HepG2 (cell line): ENCODE data around the gene LTA4H. TPM values are rescaled to one million over a fixed set of nuclear protein-coding genes. Genes with fewer than 3 reads are reported as not detected.

Source experiments
- AKAP8 ChIP-seq: sonication (generic); formaldehyde crosslinking; IDR thresholded peaks from 2 replicates; pipeline ENCODE4 v1.5.1; 2020; ENCODE audit warnings: mild to moderate bottlenecking, missing genetic modification reagents
- CCAR2 ChIP-seq: fragments of 200-400 bp; formaldehyde crosslinking; optimal IDR thresholded peaks from 2 replicates; pipeline ENCODE3; 2018; ENCODE audit warnings: low read depth, mild to moderate bottlenecking, low read length, moderate library complexity
- HDAC1 ChIP-seq: sonication (generic); formaldehyde crosslinking; IDR thresholded peaks from 2 replicates; pipeline ENCODE4 v1.5.1; 2020; ENCODE audit warnings: mild to moderate bottlenecking, missing genetic modification reagents
- HMG20B ChIP-seq: conservative IDR thresholded peaks from 2 replicates; pipeline ENCODE4 v1.6.1; 2016; ENCODE audit warnings: missing genetic modification reagents, missing compliant biosample characterization
- HNRNPL ChIP-seq: fragments of 200-400 bp; formaldehyde crosslinking; IDR thresholded peaks from 2 replicates; pipeline ENCODE4 v1.6.1; 2017; ENCODE audit warnings: mild to moderate bottlenecking, low read depth, low read length
- MAFF ChIP-seq: IDR thresholded peaks from 2 replicates; pipeline ENCODE4 v1.6.1; 2011; ENCODE audit warnings: low read depth, low read length, improper control_type of control experiment
- MAFK ChIP-seq, 2 experiments: IDR thresholded peaks in 1 of 2; conservative IDR thresholded peaks in 1 of 2; 2 replicates each; pipeline ENCODE4 v1.6.1; 2011; ENCODE audit warnings: improper control_type of control experiment in 2 of 2, low read length in 2 of 2
- RCOR2 ChIP-seq: IDR thresholded peaks from 2 replicates; pipeline ENCODE4 v1.6.1; 2016; ENCODE audit warnings: missing biosample characterization, missing genetic modification reagents
- TARDBP ChIP-seq: sonication (generic); formaldehyde crosslinking; IDR thresholded peaks from 2 replicates; pipeline ENCODE4 v1.8.0; 2022; ENCODE audit warnings: mild to moderate bottlenecking, missing genetic modification reagents
- TCF7L2 ChIP-seq: IDR thresholded peaks from 2 replicates; pipeline ENCODE4 v1.6.1; 2011; ENCODE audit warnings: mild to moderate bottlenecking, low read depth, low read length, moderate library complexity
- ZBTB38 ChIP-seq: sonication (generic); formaldehyde crosslinking; IDR thresholded peaks from 2 replicates; pipeline ENCODE4 v1.5.1; 2020; ENCODE audit warnings: mild to moderate bottlenecking, missing genetic modification reagents
- ZFY ChIP-seq: sonication (generic); formaldehyde crosslinking; IDR thresholded peaks from 2 replicates; pipeline ENCODE4 v1.4.0; 2020; ENCODE audit warnings: missing genetic modification reagents
- ZNF138 ChIP-seq: sonication (generic); formaldehyde crosslinking; IDR thresholded peaks from 2 replicates; pipeline ENCODE4 v1.5.0; 2020; ENCODE audit warnings: mild to moderate bottlenecking, low read depth, missing genetic modification reagents
- ZNF17 ChIP-seq: sonication (generic); formaldehyde crosslinking; IDR thresholded peaks from 2 replicates; pipeline ENCODE4 v1.5.0; 2020; ENCODE audit warnings: mild to moderate bottlenecking, missing genetic modification reagents
- ZNF205 ChIP-seq: IDR thresholded peaks from 2 replicates; pipeline ENCODE4 v1.6.1; 2018; ENCODE audit warnings: missing biosample characterization, missing genetic modification reagents
- ZNF34 ChIP-seq: sonication (generic); formaldehyde crosslinking; IDR thresholded peaks from 2 replicates; pipeline ENCODE4 v1.4.0; 2020; ENCODE audit warnings: mild to moderate bottlenecking, missing genetic modification reagents, borderline replicate concordance
- ZNF441 ChIP-seq: sonication (generic); formaldehyde crosslinking; IDR thresholded peaks from 2 replicates; pipeline ENCODE4 v1.7.0; 2021; ENCODE audit warnings: missing genetic modification reagents, borderline replicate concordance
- ZNF564 ChIP-seq: sonication (generic); formaldehyde crosslinking; IDR thresholded peaks from 2 replicates; pipeline ENCODE4 v1.8.1; 2023; ENCODE audit warnings: mild to moderate bottlenecking, missing genetic modification reagents
- ZNF619 ChIP-seq: sonication (generic); formaldehyde crosslinking; IDR thresholded peaks from 2 replicates; pipeline ENCODE4 v1.4.0; 2020; ENCODE audit warnings: mild to moderate bottlenecking, missing genetic modification reagents
- ZNF709 ChIP-seq: sonication (generic); formaldehyde crosslinking; IDR thresholded peaks from 2 replicates; pipeline ENCODE4 v1.5.0; 2020; ENCODE audit warnings: mild to moderate bottlenecking, missing genetic modification reagents
- ZNF773 ChIP-seq: sonication (generic); formaldehyde crosslinking; IDR thresholded peaks from 2 replicates; pipeline ENCODE4 v1.4.0; 2020; ENCODE audit warnings: missing genetic modification reagents, borderline replicate concordance
- polyA plus RNA-seq, 8 experiments: library from polyadenylated mRNA; depleted of rRNA in 3 of 8; stranded (reverse) in 7 of 8; unstranded in 1 of 8; fragments of >200 nt; fragmentation: Illumina TruSeq in 4 of 8; extraction: Trizol in 4 of 8; gene quantifications; 2 replicates each; pipeline versions ENCODE4 v1.2.1 to v1.2.3, GENCODE V29; 2011 to 2016; ENCODE audit warnings: low read depth in 4 of 8, missing spikeins in 1 of 8, mixed read lengths in 1 of 8; ENCODE audit not compliant: insufficient read depth in 1 of 8
- total RNA-seq, 5 experiments: library from RNA; depleted of rRNA; stranded (reverse); fragments of >200 nt; fragmentation: Illumina TruSeq; extraction: Trizol; gene quantifications; 2 replicates each; pipeline ENCODE4 v1.2.3, GENCODE V29; 2016; ENCODE audit warnings: low read depth in 1 of 5
- TF ChIP-seq, protein P1 (sequence below): IDR thresholded peaks from 2 replicates; pipeline ENCODE4 v1.6.1; 2012; ENCODE audit warnings: low read length, improper control_type of control experiment
- TF ChIP-seq, protein P2 (sequence below): IDR thresholded peaks from 2 replicates; pipeline ENCODE4 v1.6.1; 2016
- TF ChIP-seq, protein P3 (sequence below): sonication (generic); formaldehyde crosslinking; IDR thresholded peaks from 2 replicates; pipeline ENCODE4 v1.8.0; 2022; ENCODE audit warnings: low read depth, missing genetic modification reagents

The LTA4H gene
- total and polyA plus RNA-seq, 2 of the 13 experiments (the other 11 are each of a cell fraction or from before 2014, with no cell fraction given), result 87.5 to 90.4 TPM

DNA sequence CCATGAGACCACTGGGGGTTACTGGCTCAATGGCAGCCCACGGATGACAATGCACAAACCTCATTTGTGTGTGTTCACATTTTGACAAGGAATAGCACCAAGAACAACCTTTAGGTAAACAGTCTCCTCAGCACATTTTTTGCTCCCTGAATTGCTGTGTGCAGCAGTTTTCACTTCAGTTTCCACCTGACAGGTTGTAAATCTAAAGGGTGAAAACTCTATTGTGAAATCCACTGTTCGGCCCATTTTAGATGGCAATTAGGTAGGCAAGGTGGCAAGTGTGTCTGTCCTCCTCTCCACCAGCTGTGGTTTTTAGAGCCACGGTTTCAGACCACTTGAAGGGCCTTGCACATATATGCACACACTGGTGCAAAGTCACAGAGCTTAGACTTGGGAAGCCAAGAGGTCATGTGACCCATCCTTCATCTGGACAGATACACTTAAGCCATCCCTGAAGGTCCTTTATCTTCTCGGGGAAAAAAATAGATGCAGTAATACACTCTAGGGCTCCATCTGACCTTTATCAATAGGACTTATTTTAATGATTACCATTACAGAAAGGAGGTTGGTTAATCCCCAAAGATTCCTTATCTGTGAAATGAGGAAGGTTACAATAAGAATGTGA, 62.4 kb downstream of the LTA4H start (continued):
- TF ChIP-seq, protein P1, sequence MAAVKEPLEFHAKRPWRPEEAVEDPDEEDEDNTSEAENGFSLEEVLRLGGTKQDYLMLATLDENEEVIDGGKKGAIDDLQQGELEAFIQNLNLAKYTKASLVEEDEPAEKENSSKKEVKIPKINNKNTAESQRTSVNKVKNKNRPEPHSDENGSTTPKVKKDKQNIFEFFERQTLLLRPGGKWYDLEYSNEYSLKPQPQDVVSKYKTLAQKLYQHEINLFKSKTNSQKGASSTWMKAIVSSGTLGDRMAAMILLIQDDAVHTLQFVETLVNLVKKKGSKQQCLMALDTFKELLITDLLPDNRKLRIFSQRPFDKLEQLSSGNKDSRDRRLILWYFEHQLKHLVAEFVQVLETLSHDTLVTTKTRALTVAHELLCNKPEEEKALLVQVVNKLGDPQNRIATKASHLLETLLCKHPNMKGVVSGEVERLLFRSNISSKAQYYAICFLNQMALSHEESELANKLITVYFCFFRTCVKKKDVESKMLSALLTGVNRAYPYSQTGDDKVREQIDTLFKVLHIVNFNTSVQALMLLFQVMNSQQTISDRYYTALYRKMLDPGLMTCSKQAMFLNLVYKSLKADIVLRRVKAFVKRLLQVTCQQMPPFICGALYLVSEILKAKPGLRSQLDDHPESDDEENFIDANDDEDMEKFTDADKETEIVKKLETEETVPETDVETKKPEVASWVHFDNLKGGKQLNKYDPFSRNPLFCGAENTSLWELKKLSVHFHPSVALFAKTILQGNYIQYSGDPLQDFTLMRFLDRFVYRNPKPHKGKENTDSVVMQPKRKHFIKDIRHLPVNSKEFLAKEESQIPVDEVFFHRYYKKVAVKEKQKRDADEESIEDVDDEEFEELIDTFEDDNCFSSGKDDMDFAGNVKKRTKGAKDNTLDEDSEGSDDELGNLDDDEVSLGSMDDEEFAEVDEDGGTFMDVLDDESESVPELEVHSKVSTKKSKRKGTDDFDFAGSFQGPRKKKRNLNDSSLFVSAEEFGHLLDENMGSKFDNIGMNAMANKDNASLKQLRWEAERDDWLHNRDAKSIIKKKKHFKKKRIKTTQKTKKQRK, result no peak
- TF ChIP-seq MAFK (conservative IDR thresholded peaks at IDR 0.05 in 1 of 2, IDR thresholded peaks at IDR 0.05 in 1 of 2; ENCODE audit: low read length in 2 of 2) (peak; percentile 84 to 88), ZBTB38 (CRISPR knock-in tag) (no peak), TARDBP (CRISPR knock-in tag) (0 out of 2 replicates have a peak, but pooled peaks have one; percentile 24), ZNF564 (CRISPR knock-in tag) (no peak), ZNF709 (CRISPR knock-in tag) (no peak), MAFF (peak; percentile 88), ZNF17 (CRISPR knock-in tag) (no peak), RCOR2 (no peak), ZNF34 (CRISPR knock-in tag) (no peak), HMG20B (CRISPR knock-in tag) (no peak), HNRNPL (no peak), ZNF441 (CRISPR knock-in tag) (no peak), AKAP8 (CRISPR knock-in tag) (no peak), CCAR2 (no peak), ZFY (CRISPR knock-in tag) (no peak), TCF7L2 (no peak), ZNF205 (CRISPR knock-in tag) (no peak), ZNF619 (CRISPR knock-in tag) (no peak), ZNF138 (CRISPR knock-in tag) (no peak), HDAC1 (CRISPR knock-in tag) (no peak), ZNF773 (CRISPR knock-in tag) (no peak)
- TF ChIP-seq, protein P2, sequence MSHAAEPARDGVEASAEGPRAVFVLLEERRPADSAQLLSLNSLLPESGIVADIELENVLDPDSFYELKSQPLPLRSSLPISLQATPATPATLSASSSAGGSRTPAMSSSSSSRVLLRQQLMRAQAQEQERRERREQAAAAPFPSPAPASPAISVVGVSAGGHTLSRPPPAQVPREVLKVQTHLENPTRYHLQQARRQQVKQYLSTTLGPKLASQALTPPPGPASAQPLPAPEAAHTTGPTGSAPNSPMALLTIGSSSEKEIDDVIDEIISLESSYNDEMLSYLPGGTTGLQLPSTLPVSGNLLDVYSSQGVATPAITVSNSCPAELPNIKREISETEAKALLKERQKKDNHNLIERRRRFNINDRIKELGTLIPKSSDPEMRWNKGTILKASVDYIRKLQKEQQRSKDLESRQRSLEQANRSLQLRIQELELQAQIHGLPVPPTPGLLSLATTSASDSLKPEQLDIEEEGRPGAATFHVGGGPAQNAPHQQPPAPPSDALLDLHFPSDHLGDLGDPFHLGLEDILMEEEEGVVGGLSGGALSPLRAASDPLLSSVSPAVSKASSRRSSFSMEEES (CRISPR knock-in tag), result no peak
- TF ChIP-seq, protein P3, sequence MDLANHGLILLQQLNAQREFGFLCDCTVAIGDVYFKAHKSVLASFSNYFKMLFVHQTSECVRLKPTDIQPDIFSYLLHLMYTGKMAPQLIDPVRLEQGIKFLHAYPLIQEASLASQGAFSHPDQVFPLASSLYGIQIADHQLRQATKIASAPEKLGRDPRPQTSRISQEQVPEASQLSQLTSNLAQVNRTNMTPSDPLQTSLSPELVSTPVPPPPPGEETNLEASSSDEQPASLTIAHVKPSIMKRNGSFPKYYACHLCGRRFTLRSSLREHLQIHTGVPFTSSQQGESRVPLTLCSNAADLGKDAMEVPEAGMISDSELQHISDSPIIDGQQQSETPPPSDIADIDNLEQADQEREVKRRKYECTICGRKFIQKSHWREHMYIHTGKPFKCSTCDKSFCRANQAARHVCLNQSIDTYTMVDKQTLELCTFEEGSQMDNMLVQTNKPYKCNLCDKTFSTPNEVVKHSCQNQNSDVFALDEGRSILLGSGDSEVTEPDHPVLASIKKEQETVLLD, result no peak
